ENCODE results near the gene THRB. TPM values are rescaled to one million over a fixed set of nuclear protein-coding genes. Genes with fewer than 3 reads are reported as not detected.

Gene THRB
- total and polyA plus RNA-seq, 9 of the 15 experiments (the other 6 are each of a cell fraction or from before 2014, with no cell fraction given), result 1.7 to 14.9 (median 6.9) TPM

DNA sequence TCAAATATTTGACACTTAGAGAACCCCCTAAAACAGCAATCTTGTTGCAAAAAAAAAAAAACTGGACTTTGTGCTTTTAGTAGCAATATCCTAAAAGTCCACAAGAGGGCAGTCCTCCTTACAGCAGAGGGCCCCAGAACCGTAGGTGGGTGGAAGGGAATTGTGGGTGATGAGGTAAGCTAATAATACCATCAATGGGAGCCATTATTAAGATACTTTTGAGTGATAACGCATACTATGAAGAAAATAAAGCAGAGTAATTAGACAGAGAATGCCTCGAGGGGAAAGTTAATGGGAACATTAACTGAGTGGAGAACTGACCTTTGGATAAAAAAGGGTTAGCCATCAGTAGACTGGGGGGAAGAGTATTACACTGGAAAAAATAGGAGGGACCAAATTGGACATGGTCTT is 229.9 kb downstream of the THRB start (continued):
- TF ChIP-seq TFE3 (CRISPR knock-in tag; IDR thresholded peaks at IDR 0.05) (no peak), NCOA1 (IDR thresholded peaks at IDR 0.05; ENCODE audit: low read depth) (no peak), FOS (IDR thresholded peaks at IDR 0.05; ENCODE audit: extremely low read depth, insufficient read length) (no peak), NCOA2 (IDR thresholded peaks at IDR 0.05; ENCODE audit: partially characterized antibody in 2 of 2) (no peak), FOXM1 (IDR thresholded peaks at IDR 0.05; ENCODE audit: low read depth) (0 out of 2 replicates have a peak, but pooled peaks have one; percentile 36), FOXM1 (CRISPR knock-in tag; IDR thresholded peaks at IDR 0.05; ENCODE audit: low read depth) (no peak)

DNA sequence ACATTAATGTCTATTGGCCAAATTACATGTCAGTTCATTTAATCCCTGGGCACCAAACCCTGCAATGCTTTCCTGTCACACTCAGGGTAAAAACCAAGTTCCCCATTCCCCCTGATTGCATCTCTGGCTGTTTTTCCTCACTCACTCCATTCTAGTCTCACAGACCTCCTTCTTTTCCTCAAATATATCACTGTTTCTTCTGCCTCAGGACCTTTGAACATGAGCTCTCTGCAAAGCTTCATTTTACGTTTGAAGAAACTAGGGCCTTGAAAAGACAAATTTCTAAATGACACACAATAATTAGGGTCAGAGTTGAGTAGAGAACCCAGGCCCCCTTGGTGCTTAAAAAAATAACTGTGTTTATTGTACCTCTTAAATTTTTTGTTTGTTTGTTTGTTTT is 230.6 kb downstream of the THRB start:
- Histone ChIP-seq H4K20me1 (replicated peaks; ENCODE audit: control insufficient read depth, insufficient read depth, low read length) (no peaks in the 10 kb centered on the region), H3K9me1 (ENCODE audit: control insufficient read depth, insufficient read depth, low read length) (no peaks in the 10 kb centered on the region), H3K27ac (ENCODE audit: extremely low read depth, low read depth, low read length) (no peak overlapping the region), H3K4me2 (ENCODE audit: insufficient read depth, low read length) (no peak overlapping the region), H3K36me3 (ENCODE audit: control insufficient read depth, insufficient read depth, low read length) (no peaks in the 10 kb centered on the region), H3K9ac (ENCODE audit: insufficient read depth in 1 of 2, low read depth in 2 of 2, low read length in 2 of 2) (no peak overlapping the region), H3K27me3 (ENCODE audit: control insufficient read depth in 2 of 2, insufficient read depth in 2 of 2, low read length in 2 of 2) (no peaks in the 10 kb centered on the region), H3K4me3 (no peak overlapping the region), H3K79me2 (ENCODE audit: control insufficient read depth, insufficient read depth, low read length) (no peaks in the 10 kb centered on the region), H3K9me3 (replicated peaks; ENCODE audit: control insufficient read depth, insufficient read depth, low read depth, low read length) (no peaks in the 10 kb centered on the region), H3K4me1 (replicated peaks in 1 of 2; ENCODE audit: control insufficient read depth in 2 of 2, insufficient read depth in 2 of 2, low read length in 2 of 2) (peaks cover 9 to 26% of the 10 kb centered on the region in 2 experiments; a peak in 4 of 5 replicates), H2AFZ (ENCODE audit: low read depth, low read length) (no peak overlapping the region)
- FAIRE-seq, result no peak
- ChIA-PET POLR2A (interaction anchor here (0.5 kb wide), 1 partner anchor 44 kb away, joined by 3 read pairs; no protein-coding TSS in a partner anchor), CTCF (ENCODE audit: low intra/inter-chr PET ratio) (interaction anchor here (0.6 to 1.5 kb wide), 7 partner anchors 125 to 420 kb away, joined by 3 to 8 read pairs (median 4); no protein-coding TSS in a partner anchor)
- TF ChIP-seq SMARCC2 (IDR thresholded peaks at IDR 0.05; ENCODE audit: low read depth) (no peak), RBM25 (IDR thresholded peaks at IDR 0.05; ENCODE audit: low read depth, low read length, severe bottlenecking) (peak; percentile 76)
- no peak for DNase-seq (ENCODE audit: extremely low read depth in 1 of 4, low spot score in 3 of 4)
- ATAC-seq, result no peak
- intact Hi-C loops (cut with micrococcal nuclease) (loop anchor here (1.0 to 5.0 kb wide), 5 partner anchors 87 to 418 kb away; no protein-coding TSS in a partner anchor), in situ Hi-C loops (cut with MboI) (loop anchor here (5.0 kb wide), 1 partner anchor 233 kb away; no protein-coding TSS in a partner anchor)
- 85% methylated on average over 1 of the region's 1 CpG for WGBS (ENCODE audit: insufficient coverage, low coverage, missing lambda C conversion rate)
- no TSS peak for BruUV-seq (replicated peaks)

Data from K562 (cell line).